IPS-18a (cell line): ENCODE results near the gene ETS1.

Source experiments
- H3K27ac ChIP-seq: one replicate; pipeline ENCODE4 v1.5.1; 2013; ENCODE audit warnings: low read length
- H3K27me3 ChIP-seq: one replicate; pipeline ENCODE4 v1.6.1; 2013; ENCODE audit warnings: mild to moderate bottlenecking, low read length; ENCODE audit not compliant: control insufficient read depth, insufficient read depth
- H3K36me3 ChIP-seq: one replicate; pipeline ENCODE4 v1.6.1; 2013; ENCODE audit warnings: low read depth, low read length; ENCODE audit not compliant: control insufficient read depth
- H3K4me1 ChIP-seq: one replicate; pipeline ENCODE4 v1.6.1; 2013; ENCODE audit warnings: low read depth, low read length; ENCODE audit not compliant: control insufficient read depth
- H3K4me3 ChIP-seq: one replicate; pipeline ENCODE4 v1.5.1; 2013; ENCODE audit warnings: low read length
- H3K9ac ChIP-seq: one replicate; pipeline ENCODE4 v1.6.1; 2013; ENCODE audit warnings: mild to moderate bottlenecking, low read length, moderate library complexity
- H3K9me3 ChIP-seq: one replicate; pipeline ENCODE4 v1.6.1; 2013; ENCODE audit warnings: low read depth, low read length; ENCODE audit not compliant: control insufficient read depth

The ETS1 gene

GRCh38 chr11:128530118-128531074 lies 57.0 kb downstream of the ETS1 start:
- Histone ChIP-seq H3K9ac (no peak overlapping the region), H3K27me3 (peaks cover 94% of the 10 kb centered on the region), H3K9me3 (no peaks in the 10 kb centered on the region), H3K36me3 (no peaks in the 10 kb centered on the region), H3K27ac (no peak overlapping the region), H3K4me3 (no peak overlapping the region), H3K4me1 (peaks cover 26% of the 10 kb centered on the region)

- Histone ChIP-seq H3K9ac (no peak overlapping the region), H3K9me3 (no peaks in the 10 kb centered on the region), H3K27ac (no peak overlapping the region), H3K4me1 (peaks cover 20% of the 10 kb centered on the region), H3K36me3 (no peaks in the 10 kb centered on the region), H3K4me3 (no peak overlapping the region), H3K27me3 (peaks cover 94% of the 10 kb centered on the region)
Observed at GRCh38 chr11:128528294-128528693, 59.1 kb downstream of the ETS1 start.

- Histone ChIP-seq H3K4me1 (peaks cover 10% of the 10 kb centered on the region), H3K36me3 (no peaks in the 10 kb centered on the region), H3K4me3 (no peak overlapping the region), H3K9me3 (no peaks in the 10 kb centered on the region), H3K27ac (no peak overlapping the region), H3K27me3 (peaks cover 92% of the 10 kb centered on the region), H3K9ac (no peak overlapping the region)
Observed at GRCh38 chr11:128527046-128527445, 60.3 kb downstream of the ETS1 start.

GRCh38 chr11:128525411-128526243 lies 61.7 kb downstream of the ETS1 start:
- no peak overlapping the region for H3K4me3 ChIP-seq
- no peak overlapping the region for H3K27ac ChIP-seq
- H3K27me3 ChIP-seq, result peaks cover 90% of the 10 kb centered on the region
- H3K9me3 ChIP-seq, result no peaks in the 10 kb centered on the region
- H3K36me3 ChIP-seq, result no peaks in the 10 kb centered on the region
- H3K4me1 ChIP-seq, result peaks cover 10% of the 10 kb centered on the region
- H3K9ac ChIP-seq, result no peak overlapping the region

GRCh38 chr11:128524172-128524571 lies 63.2 kb downstream of the ETS1 start:
- Histone ChIP-seq H3K36me3 (no peaks in the 10 kb centered on the region), H3K27me3 (peaks cover 90% of the 10 kb centered on the region), H3K4me3 (no peak overlapping the region), H3K9me3 (no peaks in the 10 kb centered on the region), H3K27ac (no peak overlapping the region), H3K4me1 (peaks cover 10% of the 10 kb centered on the region), H3K9ac (no peak overlapping the region)

- peaks cover 90% of the 10 kb centered on the region for H3K27me3 ChIP-seq
- no peak overlapping the region for H3K4me3 ChIP-seq
- peaks cover 10% of the 10 kb centered on the region for H3K4me1 ChIP-seq
- no peak overlapping the region for H3K9ac ChIP-seq
- no peaks in the 10 kb centered on the region for H3K36me3 ChIP-seq
- no peaks in the 10 kb centered on the region for H3K9me3 ChIP-seq
- H3K27ac ChIP-seq, result no peak overlapping the region
Observed at GRCh38 chr11:128523641-128524040, 63.7 kb downstream of the ETS1 start.

- no peak overlapping the region for H3K27ac ChIP-seq
Observed at GRCh38 chr11:128522943-128523518, 64.3 kb downstream of the ETS1 start.

GRCh38 chr11:128522055-128522942 lies 65.1 kb downstream of the ETS1 start:
- Histone ChIP-seq H3K4me3 (peak overlapping the region; percentile 71), H3K36me3 (no peaks in the 10 kb centered on the region), H3K27me3 (peaks cover 77% of the 10 kb centered on the region), H3K9me3 (no peaks in the 10 kb centered on the region), H3K4me1 (peaks cover 10% of the 10 kb centered on the region), H3K27ac (no peak overlapping the region), H3K9ac (peak overlapping the region; percentile 24)

More at GRCh38 chr11:128522943-128523518, 64.3 kb downstream of the ETS1 start:
- Histone ChIP-seq H3K27me3 (peaks cover 84% of the 10 kb centered on the region), H3K36me3 (no peaks in the 10 kb centered on the region), H3K9ac (peak overlapping the region; percentile 24), H3K4me1 (peaks cover 10% of the 10 kb centered on the region), H3K9me3 (no peaks in the 10 kb centered on the region), H3K4me3 (peak overlapping the region; percentile 63)

- H3K9me3 ChIP-seq, result no peaks in the 10 kb centered on the region
- H3K36me3 ChIP-seq, result no peaks in the 10 kb centered on the region
- H3K27me3 ChIP-seq, result peaks cover 70% of the 10 kb centered on the region
- H3K9ac ChIP-seq, result peak overlapping the region; percentile 24
- H3K27ac ChIP-seq, result no peak overlapping the region
- H3K4me3 ChIP-seq, result peak overlapping the region; percentile 71
- peaks cover 10% of the 10 kb centered on the region for H3K4me1 ChIP-seq
Observed at GRCh38 chr11:128521682-128522054, 65.7 kb downstream of the ETS1 start.

- Histone ChIP-seq H3K9me3 (no peaks in the 10 kb centered on the region), H3K9ac (peak overlapping the region; percentile 24), H3K27ac (no peak overlapping the region), H3K27me3 (peaks cover 65% of the 10 kb centered on the region), H3K4me1 (peaks cover 10% of the 10 kb centered on the region), H3K4me3 (peak overlapping the region; percentile 71), H3K36me3 (no peaks in the 10 kb centered on the region)
Observed at GRCh38 chr11:128520888-128521681, 66.3 kb downstream of the ETS1 start.
